ENCODE data around the gene ZNF385A. TPM values are rescaled to one million over a fixed set of nuclear protein-coding genes. Genes with fewer than 3 reads are reported as not detected.
"Not testable (repeated sequence)": the region's sequence is repeated elsewhere in the genome, so short reads cannot be mapped to it uniquely, and the experiment has no call there.

Gene ZNF385A
- total and polyA plus RNA-seq, 3 experiments from 2014 or later, result 0.77 to 0.78 TPM; not detected in 1

DNA sequence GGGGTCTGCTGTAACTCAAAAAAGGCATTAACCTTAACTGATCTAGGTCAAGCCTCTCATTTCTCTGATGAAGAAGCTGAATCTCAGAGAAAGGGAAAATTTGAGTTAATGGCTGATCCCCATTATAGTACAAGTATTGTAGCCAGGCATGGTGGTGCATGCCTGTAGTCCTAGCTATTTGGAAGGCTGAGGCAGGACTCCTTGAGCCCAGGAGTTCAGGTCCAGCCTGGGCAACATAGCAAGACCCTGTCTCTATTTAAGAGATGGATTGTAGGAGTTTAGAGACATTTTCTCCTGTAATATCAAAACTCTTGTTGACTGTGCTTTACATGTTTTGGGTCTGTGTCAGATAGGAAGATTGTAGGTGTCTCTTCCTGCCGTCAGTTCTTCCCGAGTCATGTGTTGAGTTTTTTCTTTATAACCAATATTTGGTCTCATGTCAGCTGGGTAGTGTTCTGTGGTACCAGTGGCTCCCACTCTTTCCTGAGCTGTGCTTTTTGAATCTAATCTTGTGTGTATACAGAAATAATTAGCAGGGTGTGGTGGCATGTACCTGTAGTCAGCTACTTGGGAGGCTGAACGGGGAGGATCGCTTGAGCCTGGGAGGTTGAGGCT lies 51.0 kb downstream of the ZNF385A start:
- Histone ChIP-seq H3K9me3 (ENCODE audit: low read length) (no peaks in the 10 kb centered on the region), H3K4me3 (ENCODE audit: low read length) (no peak overlapping the region), H3K27ac (ENCODE audit: low read depth, low read length) (no peak overlapping the region), H3K36me3 (ENCODE audit: insufficient read depth, low read length) (no peaks in the 10 kb centered on the region), H3K27me3 (ENCODE audit: insufficient read depth, low read length, poor library complexity, severe bottlenecking) (no peaks in the 10 kb centered on the region), H3K4me1 (ENCODE audit: insufficient read depth, low read length) (peaks cover 46% of the 10 kb centered on the region)
- Mint-ChIP-seq H3K4me1 (peaks cover 39 to 67% (median 58%) of the 10 kb centered on the region in 3 donors), H3K27me3 (no peaks in the 10 kb centered on the region), H3K27ac (peak overlapping the region in 4 of 8 donors; percentile 3 to 70 (median 39)), H3K4me3 (no peak overlapping the region), H3K9me3 (no peaks in the 10 kb centered on the region), H3K36me3 (peaks cover 0 to 32% (median under 1%) of the 10 kb centered on the region in 3 donors)
- ChIA-PET CTCF (interaction anchor here (1.3 to 6.5 kb wide), 8 partner anchors 8 to 114 kb away, joined by 3 to 48 read pairs (median 4); partner anchors contain the start of gene COPZ1), POLR2A (no interaction called here)
- DNase-seq, result no peak

DNA sequence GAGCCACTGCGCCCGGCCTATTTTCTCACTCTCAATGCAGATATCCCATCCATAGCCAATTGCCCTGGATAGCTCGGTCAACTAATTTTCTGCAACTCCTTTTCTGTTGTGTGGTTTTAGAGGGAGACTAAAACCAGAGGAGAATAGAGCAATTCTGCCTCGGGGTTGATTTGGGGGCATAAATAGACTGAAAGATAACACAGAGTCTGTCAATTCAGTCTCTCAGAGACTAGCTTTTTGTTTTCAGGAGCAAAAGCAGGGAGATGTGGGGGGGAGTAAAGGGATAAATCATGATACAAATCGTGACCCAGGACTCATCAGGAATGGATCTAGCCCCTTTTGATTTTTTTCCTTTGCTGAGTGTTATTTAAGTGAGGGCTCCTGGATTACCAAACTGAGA lies 53.1 kb downstream of the ZNF385A start:
- no peaks in the 10 kb centered on the region for H3K9me3 Mint-ChIP-seq
- H3K27me3 Mint-ChIP-seq, result no peaks in the 10 kb centered on the region
- H3K36me3 ChIP-seq (ENCODE audit: insufficient read depth, low read length), result no peaks in the 10 kb centered on the region
- CTCF ChIA-PET, result interaction anchor here (1.6 kb wide), 1 partner anchor 36 kb away, joined by 3 read pairs; no protein-coding TSS in a partner anchor
- DNase-seq, result no peak
- peaks cover 52% of the 10 kb centered on the region for H3K4me1 ChIP-seq (ENCODE audit: insufficient read depth, low read length)
- peak overlapping the region in 3 of 7 donors; percentile 14 to 27 (median 20) for H3K4me3 Mint-ChIP-seq
- peaks cover 42 to 62% (median 51%) of the 10 kb centered on the region in 3 donors for H3K4me1 Mint-ChIP-seq
- POLR2A ChIA-PET, result no interaction called here
- H3K27ac ChIP-seq (ENCODE audit: low read depth, low read length), result no peak overlapping the region
- peak overlapping the region in 7 of 8 donors; percentile 55 to 95 (median 70) for H3K27ac Mint-ChIP-seq
- H3K4me3 ChIP-seq (ENCODE audit: low read length), result no peak overlapping the region
- no peaks in the 10 kb centered on the region for H3K27me3 ChIP-seq (ENCODE audit: insufficient read depth, low read length, poor library complexity, severe bottlenecking)
- no peaks in the 10 kb centered on the region for H3K9me3 ChIP-seq (ENCODE audit: low read length)
- H3K36me3 Mint-ChIP-seq, result peaks cover 0 to 29% (median 2%) of the 10 kb centered on the region in 3 donors

GRCh38 chr12:54330442-54330841 lies 54.1 kb downstream of the ZNF385A start:
- Mint-ChIP-seq H3K27ac (peak overlapping the region; percentile 41 to 83 (median 76)), H3K36me3 (peaks cover 0 to 28% (median 2%) of the 10 kb centered on the region in 3 donors), H3K4me1 (peaks cover 45 to 64% (median 52%) of the 10 kb centered on the region in 3 donors), H3K4me3 (peak overlapping the region in 4 of 7 donors; percentile 12 to 61 (median 25)), H3K27me3 (no peaks in the 10 kb centered on the region), H3K9me3 (no peaks in the 10 kb centered on the region)
- CTCF ChIA-PET, result interaction anchor here (1.6 kb wide), 1 partner anchor 35 kb away, joined by 3 read pairs; no protein-coding TSS in a partner anchor
- H3K27ac ChIP-seq (ENCODE audit: low read depth, low read length), result no peak overlapping the region
- H3K9me3 ChIP-seq (ENCODE audit: low read length), result no peaks in the 10 kb centered on the region
- no peaks in the 10 kb centered on the region for H3K27me3 ChIP-seq (ENCODE audit: insufficient read depth, low read length, poor library complexity, severe bottlenecking)
- POLR2A ChIA-PET, result no interaction called here
- H3K36me3 ChIP-seq (ENCODE audit: insufficient read depth, low read length), result no peaks in the 10 kb centered on the region
- peaks cover 54% of the 10 kb centered on the region for H3K4me1 ChIP-seq (ENCODE audit: insufficient read depth, low read length)
- DNase-seq, result no peak
- no peak overlapping the region for H3K4me3 ChIP-seq (ENCODE audit: low read length)

DNA sequence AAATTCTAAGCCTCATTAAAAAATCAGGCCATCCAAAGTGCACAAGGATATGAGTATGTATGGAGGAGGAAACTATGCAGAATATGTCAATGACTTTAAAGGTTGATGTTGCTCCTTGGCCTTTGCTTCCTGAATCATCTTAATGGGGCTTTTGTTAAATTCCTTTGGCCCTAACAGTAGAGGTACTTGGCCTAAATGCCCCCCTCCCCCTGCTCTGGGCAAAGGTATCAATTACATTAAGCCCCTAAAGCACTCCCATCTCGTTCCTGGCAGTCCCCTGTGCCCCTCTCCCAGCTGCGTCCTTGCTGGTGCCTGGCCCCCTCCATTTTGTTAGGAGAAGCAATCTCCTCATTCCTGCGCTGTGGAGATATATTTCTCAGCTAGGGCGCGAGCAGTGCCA lies 54.8 kb downstream of the ZNF385A start:
- no peaks in the 10 kb centered on the region for H3K27me3 Mint-ChIP-seq
- no peak overlapping the region for H3K27ac ChIP-seq (ENCODE audit: low read depth, low read length)
- peaks cover 51 to 70% (median 58%) of the 10 kb centered on the region in 3 donors for H3K4me1 Mint-ChIP-seq

DNA sequence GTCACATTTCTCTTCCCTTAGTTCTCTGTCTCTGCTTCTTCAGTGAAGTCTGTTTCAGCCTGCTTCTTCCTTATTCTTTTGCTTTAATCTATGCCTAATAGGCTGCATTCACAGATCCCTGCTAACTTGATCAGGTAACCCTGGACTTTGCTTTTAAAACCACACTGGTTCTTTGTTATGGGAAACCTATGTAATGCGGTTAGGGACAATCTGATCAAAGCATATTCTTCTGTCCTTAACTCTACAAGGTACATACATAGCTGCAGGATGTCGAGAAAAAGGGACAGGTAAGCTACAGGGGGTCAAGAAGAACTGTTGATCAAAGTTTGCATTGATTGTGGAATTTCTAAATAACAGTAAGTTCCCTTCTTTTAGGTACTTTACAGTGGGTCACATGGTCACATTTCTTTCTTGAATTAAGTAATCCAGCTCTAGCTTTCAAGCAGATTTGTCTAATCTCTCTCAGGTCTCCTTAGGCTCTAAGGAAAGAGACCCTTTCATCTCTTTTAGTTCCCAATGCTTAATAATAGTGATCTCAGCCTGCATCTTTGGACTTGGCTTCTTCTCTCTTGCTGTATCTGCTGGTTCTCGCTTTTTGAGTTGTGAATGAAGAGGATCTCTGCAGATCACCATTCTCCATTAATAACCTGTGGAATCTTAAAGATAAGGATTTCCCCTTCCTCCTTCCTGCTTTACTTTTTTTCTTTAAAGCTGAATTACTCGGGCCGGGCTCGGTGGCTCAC lies 55.8 kb downstream of the ZNF385A start:
- Histone ChIP-seq H3K36me3 (ENCODE audit: insufficient read depth, low read length) (no peaks in the 10 kb centered on the region), H3K27me3 (ENCODE audit: insufficient read depth, low read length, poor library complexity, severe bottlenecking) (no peaks in the 10 kb centered on the region), H3K27ac (ENCODE audit: low read depth, low read length) (no peak overlapping the region), H3K4me1 (ENCODE audit: insufficient read depth, low read length) (peaks cover 60% of the 10 kb centered on the region), H3K4me3 (ENCODE audit: low read length) (no peak overlapping the region), H3K9me3 (ENCODE audit: low read length) (no peaks in the 10 kb centered on the region)
- H3K4me1 Mint-ChIP-seq, result peaks cover 55 to 72% (median 64%) of the 10 kb centered on the region in 3 donors
- peak overlapping the region in 1 of 7 donors; percentile 85 for H3K4me3 Mint-ChIP-seq
- no peak for DNase-seq
- peak overlapping the region in 7 of 8 donors; percentile 17 to 87 (median 55) for H3K27ac Mint-ChIP-seq
- H3K9me3 Mint-ChIP-seq, result no peaks in the 10 kb centered on the region
- peaks cover 3 to 33% (median 3%) of the 10 kb centered on the region in 3 donors for H3K36me3 Mint-ChIP-seq
- POLR2A ChIA-PET, result no interaction called here
- CTCF ChIA-PET, result interaction anchor here (0.7 to 2.0 kb wide), 3 partner anchors 8 to 39 kb away, joined by 3 to 6 read pairs (median 4); no protein-coding TSS in a partner anchor
- no peaks in the 10 kb centered on the region for H3K27me3 Mint-ChIP-seq

More for the DNA sequence above, 54.8 kb downstream of the ZNF385A start:
- H3K4me1 ChIP-seq (ENCODE audit: insufficient read depth, low read length), result peaks cover 54% of the 10 kb centered on the region
- H3K9me3 ChIP-seq (ENCODE audit: low read length), result no peaks in the 10 kb centered on the region
- POLR2A ChIA-PET, result no interaction called here
- CTCF ChIA-PET, result interaction anchor here (1.6 to 2.0 kb wide), 2 partner anchors 7 to 35 kb away, joined by 3 to 6 read pairs; no protein-coding TSS in a partner anchor
- no peak overlapping the region for H3K4me3 ChIP-seq (ENCODE audit: low read length)
- Mint-ChIP-seq H3K4me3 (peak overlapping the region in 1 of 7 donors; percentile 19), H3K27ac (peak overlapping the region in 6 of 8 donors; percentile 42 to 76 (median 58)), H3K36me3 (peaks cover 3 to 33% (median 3%) of the 10 kb centered on the region in 3 donors), H3K9me3 (no peaks in the 10 kb centered on the region)
- no peaks in the 10 kb centered on the region for H3K27me3 ChIP-seq (ENCODE audit: insufficient read depth, low read length, poor library complexity, severe bottlenecking)
- no peak for DNase-seq
- no peaks in the 10 kb centered on the region for H3K36me3 ChIP-seq (ENCODE audit: insufficient read depth, low read length)

DNA sequence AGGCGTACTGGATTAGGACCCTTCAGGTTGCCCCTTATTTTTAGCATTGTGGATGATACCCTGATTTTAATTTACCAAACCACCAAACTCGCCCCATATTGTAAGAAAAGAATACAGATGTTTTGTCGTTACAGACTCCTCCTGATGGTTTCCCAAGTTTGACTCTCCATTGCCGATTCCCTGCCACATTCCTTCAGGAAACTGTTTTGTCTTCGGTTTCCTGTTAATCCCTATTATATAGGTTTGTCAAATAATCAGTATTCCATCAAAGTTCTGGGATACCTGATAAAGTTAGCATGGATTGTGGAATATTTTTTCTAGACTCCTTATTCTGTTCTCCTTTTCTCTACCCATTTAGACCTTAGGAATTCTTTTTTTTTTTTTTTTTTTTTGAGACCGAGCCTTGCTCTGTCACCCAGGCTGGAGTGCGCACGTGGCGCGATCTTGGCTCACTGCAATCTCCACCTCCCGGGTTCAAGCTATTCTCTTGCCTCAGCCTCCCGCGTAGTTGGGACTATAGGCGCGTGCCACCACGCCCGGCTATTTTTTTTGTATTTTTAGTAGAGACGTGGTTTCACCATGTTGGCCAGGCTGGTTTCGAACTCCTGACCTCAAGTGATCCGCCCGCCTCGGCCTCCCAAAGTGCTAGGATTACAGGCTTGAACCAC lies 59.0 kb downstream of the ZNF385A start:
- not testable (repeated sequence) for H3K36me3 ChIP-seq (ENCODE audit: insufficient read depth, low read length); H3K9me3 ChIP-seq (ENCODE audit: low read length); H3K27me3 Mint-ChIP-seq; DNase-seq; H3K9me3 Mint-ChIP-seq; H3K27me3 ChIP-seq (ENCODE audit: insufficient read depth, low read length, poor library complexity, severe bottlenecking)
- Mint-ChIP-seq H3K27ac (peak overlapping the region; percentile 92 to 100 (median 98)), H3K4me1 (peaks cover 39 to 49% (median 44%) of the 10 kb centered on the region in 3 donors), H3K4me3 (peak overlapping the region; percentile 93 to 100 (median 98)), H3K36me3 (peaks cover 3 to 23% (median 3%) of the 10 kb centered on the region in 3 donors)
- ChIA-PET CTCF (interaction anchor here (0.6 to 3.6 kb wide), 21 partner anchors 10 to 148 kb away, joined by 3 to 37 read pairs (median 5); partner anchors contain the start of genes CBX5, GTSF1, HNRNPA1 and NFE2), POLR2A (interaction anchor here (0.7 to 1.9 kb wide), 7 partner anchors 9 to 109 kb away, joined by 3 to 20 read pairs (median 4); partner anchors contain the start of genes CBX5 and HNRNPA1)
- Histone ChIP-seq H3K4me1 (ENCODE audit: insufficient read depth, low read length) (peaks cover 33% of the 10 kb centered on the region), H3K27ac (ENCODE audit: low read depth, low read length) (peak overlapping the region; percentile 94), H3K4me3 (ENCODE audit: low read length) (peak overlapping the region; percentile 97)

DNA sequence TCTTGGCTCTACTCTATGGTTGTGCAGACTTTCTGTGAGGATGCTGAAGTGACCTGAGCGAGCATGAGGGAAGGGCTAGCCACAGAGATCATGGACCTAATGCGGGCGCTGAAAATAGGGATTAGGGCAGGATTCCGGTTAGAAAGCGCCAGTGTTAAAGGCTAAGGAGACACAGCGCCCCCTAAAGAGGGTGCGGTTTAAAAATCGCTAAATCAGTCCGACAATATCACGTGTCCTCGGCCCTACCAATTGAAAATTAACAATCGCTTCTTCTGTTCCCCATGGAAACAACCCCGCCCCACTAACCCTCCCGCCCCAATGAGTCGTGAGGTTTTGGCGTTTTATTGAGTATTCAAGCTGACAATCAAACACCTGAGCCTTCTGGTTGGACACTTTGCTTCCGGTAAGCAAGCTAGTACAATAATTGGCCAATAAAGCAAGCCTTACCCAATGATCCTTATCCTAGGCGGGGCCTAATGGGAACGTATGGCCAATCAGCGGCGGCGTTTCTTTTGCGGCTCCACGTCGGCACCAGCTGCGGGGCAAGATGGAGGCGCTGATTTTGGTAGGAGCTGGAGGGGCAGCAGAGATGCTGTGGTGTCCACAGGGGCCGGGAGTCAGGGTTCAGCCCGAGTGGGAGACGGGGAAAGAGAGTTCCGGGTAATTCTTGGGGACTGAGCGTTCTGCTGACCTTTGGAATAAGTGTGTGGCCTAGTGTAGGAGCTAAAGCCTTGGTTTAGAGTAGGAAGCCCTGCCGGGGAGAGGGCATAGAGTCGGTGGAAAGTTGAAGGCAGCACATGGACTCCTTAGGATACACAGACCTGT lies 59.7 kb downstream of the ZNF385A start, which contains the start of gene COPZ1:
Gene COPZ1, plus strand, starts transcription at position 515 of the 825 bp plus-strand sequence. Its CDS starts 33 bp downstream, at position 548.
- no peaks in the 10 kb centered on the region for H3K27me3 ChIP-seq (ENCODE audit: insufficient read depth, low read length, poor library complexity, severe bottlenecking)
- peak within 1 kb of the TSS; percentile 93 to 100 (median 98) for H3K4me3 Mint-ChIP-seq
- peak within 1 kb of the TSS; percentile 97 for H3K4me3 ChIP-seq (ENCODE audit: low read length)
- H3K9me3 Mint-ChIP-seq, result no peaks in the 10 kb centered on the region
- no peaks in the 10 kb centered on the region for H3K27me3 Mint-ChIP-seq
- H3K36me3 ChIP-seq (ENCODE audit: insufficient read depth, low read length), result no peaks in the 10 kb centered on the region
- H3K4me1 ChIP-seq (ENCODE audit: insufficient read depth, low read length), result peaks cover 25% of the 10 kb centered on the region
- H3K9me3 ChIP-seq (ENCODE audit: low read length), result no peaks in the 10 kb centered on the region
- ChIA-PET POLR2A (interaction anchor here (0.7 to 1.9 kb wide), 8 partner anchors 10 to 108 kb away, joined by 3 to 20 read pairs (median 4); partner anchors contain the start of genes CBX5 and HNRNPA1), CTCF (interaction anchor here (0.6 to 3.6 kb wide), 23 partner anchors 11 to 149 kb away, joined by 3 to 37 read pairs (median 5); partner anchors contain the start of genes CBX5, GTSF1, HNRNPA1 and NFE2)
- H3K27ac Mint-ChIP-seq, result peak within 1 kb of the TSS; percentile 92 to 100 (median 98)
- H3K36me3 Mint-ChIP-seq, result peaks cover 3 to 22% (median 3%) of the 10 kb centered on the region in 3 donors
- peaks cover 32 to 41% (median 37%) of the 10 kb centered on the region in 3 donors for H3K4me1 Mint-ChIP-seq
- peak; percentile 87 to 97 (median 94) for DNase-seq
- peak within 1 kb of the TSS; percentile 94 for H3K27ac ChIP-seq (ENCODE audit: low read depth, low read length)

Data from CD8-positive, alpha-beta memory T cell (primary cell).